NCI-H1048 (cell line): ENCODE results near the gene ACSL5.
"Not testable (repeated sequence)": the region's sequence is repeated elsewhere in the genome, so short reads cannot be mapped to it uniquely, and the experiment has no call there.

Experiments
- DNase-seq: peaks from one replicate; lab custom pipeline; 2025; lab: John Stamatoyannopoulos, UW

ACSL5 gene

GRCh38 chr10:112349521-112350085 lies 24.3 kb upstream of the ACSL5 start:
- DNase-seq = no peak

GRCh38 chr10:112351146-112351545 lies 22.8 kb upstream of the ACSL5 start:
- no peak for DNase-seq

GRCh38 chr10:112352044-112352443 lies 21.9 kb upstream of the ACSL5 start:
- no peak for DNase-seq

GRCh38 chr10:112353046-112353445 lies 20.9 kb upstream of the ACSL5 start:
- DNase-seq = no peak

DNA sequence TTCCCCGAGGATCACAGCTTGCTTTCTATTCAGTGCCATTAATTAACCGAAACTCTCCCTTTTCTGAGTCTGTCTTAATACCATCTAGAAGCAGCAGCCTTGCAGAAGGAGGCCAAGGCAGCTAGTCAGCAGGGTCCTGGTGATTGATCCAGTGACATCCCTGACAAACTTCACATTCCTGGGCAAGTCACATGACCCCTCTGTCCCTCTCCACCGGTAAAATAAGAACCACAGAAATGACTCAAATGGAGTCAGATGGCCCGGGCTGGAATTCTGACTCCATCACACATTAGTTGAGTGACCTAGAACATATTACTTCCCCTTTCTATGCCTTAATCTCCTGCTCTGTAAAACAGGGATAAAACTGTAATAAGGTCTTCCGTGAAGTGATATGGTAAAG lies 17.2 kb upstream of the ACSL5 start:
- no peak for DNase-seq

DNA sequence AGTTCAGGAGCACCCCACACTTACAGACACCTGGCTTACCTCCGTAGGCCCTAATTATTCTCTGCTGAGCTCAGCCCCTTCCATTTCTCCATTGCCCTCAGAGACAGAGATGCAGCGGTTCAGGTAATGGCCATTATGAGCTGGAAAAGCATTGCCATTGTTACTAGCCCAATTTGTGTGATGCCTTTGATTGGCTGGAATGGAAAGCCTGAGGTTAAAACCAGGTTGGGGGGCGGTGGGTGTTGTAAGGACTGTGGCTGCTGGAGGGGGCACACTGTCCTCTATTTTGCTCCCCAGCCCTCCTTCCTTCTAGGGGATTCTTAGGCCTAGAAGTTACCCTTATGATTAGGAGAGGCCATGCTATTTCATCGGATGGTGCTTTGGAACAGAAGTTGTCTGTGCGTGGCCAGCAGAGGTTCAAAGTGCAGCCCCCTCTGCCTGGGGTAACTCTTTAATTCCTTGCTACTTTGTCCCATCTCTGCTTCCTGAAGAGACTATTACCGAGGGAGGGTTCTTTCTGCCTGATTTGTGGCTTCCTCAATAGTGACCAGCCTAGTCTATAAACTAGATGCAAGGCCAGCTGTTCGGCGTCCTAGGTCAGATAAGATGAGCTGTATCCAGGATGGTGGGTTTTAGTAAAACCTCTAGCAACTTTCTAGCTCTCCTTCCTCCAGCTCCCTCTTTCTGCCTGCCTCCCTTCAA lies 14.2 kb upstream of the ACSL5 start:
- no peak for DNase-seq

GRCh38 chr10:112360308-112361270 lies 13.3 kb upstream of the ACSL5 start:
- no peak for DNase-seq

DNA sequence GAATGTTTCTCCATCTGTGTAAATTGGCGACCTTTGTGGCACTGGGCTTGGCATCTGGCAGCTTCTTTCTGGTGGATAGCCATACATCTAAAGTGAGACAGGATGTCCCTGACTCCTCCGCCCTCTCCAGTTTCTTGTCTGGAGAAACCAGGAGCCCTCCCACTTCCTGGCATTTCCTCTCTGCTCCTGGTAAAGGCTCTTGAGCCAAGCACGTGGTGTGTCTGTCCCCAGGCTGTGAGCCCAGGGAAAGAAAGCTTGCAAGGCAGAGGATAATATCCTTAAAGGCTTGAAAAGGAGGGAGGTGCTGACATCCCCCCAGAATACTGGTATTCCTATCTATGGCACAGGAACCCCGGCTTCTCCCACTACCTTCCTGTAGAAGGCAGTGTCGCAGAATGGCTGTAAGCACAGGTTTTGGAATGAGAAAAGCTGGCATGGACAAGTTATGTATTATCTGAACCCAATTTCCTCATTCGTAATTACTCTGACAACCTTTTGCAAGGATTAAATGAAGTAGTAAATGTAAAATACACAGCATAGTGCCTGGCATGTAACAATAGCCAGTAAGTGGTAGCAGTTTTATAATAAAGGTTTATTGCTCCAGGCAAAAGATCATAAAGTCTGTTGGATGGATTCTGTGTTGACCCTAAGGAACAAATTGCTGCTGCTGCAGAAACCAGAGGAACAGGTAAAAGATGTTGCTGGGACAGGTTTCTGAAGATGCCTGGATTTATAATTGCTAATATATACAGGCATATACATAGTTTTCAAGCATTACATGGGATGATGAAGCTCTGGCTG lies 11.8 kb upstream of the ACSL5 start:
- no peak for DNase-seq

DNA sequence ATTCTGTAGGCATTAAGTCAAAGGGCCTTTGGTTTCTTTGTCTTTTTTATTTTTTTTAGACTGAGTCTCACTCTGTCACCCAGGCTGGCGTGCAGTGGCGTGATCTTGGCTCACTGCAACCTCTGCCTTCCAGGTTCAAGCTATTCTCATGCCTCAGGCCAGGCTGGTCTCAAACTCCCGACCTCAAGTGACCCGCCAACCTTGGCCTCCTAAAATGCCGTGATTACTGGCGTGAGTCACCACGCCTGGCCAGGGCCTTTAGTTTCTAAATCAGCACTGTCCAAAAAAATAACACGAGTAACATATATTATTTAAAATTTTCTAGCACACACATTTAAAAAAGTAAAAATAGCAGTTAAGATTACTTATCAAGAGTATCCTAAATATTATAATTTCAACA lies 11.1 kb upstream of the ACSL5 start:
- no peak for DNase-seq

DNA sequence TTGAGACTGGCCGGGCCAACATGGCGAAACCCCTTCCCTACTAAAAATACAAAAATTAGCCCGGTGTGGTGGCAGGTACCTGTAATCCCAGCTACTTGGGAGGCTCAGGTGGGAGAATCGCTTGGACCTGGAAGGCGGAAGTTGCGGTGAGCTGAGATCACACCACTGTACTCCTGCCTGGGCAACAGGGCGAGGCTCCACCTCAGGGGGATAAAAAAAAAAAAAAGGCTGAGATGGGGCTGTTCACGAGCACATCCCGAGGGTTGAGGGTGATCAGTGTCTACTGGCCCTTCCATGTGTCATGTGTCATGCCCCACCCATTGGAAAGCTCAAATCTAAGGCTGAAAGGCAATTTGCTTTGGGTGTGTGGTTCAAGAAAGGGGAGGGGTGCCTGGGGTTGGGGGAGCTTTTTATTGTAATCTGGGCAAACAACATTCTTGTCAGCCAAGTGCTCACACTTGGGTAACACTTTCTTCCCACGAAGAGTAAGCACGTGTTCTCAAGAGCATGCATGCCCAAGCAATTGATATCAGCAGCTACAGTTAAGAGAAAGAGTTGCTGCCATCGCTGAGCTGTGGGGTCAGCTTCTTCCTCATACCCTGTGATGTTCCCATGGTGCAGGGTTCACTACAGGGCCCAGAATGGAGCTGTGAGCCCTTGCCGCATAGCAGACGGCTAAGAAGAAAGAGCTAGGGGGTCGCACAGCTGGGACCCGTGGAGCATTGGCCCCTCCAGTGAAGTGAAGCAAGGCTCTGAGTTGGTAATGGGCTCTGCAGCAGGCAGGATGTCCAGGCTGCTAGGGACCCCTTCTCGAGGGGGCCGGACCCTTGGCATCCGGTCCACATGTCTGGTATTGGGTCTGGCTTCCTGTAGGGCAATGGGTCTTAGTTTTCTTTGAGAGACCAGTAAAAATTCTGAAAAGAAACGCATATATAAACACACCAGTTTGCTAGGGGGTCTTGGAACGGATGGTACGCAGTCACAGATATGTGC lies 9.9 kb upstream of the ACSL5 start:
- no peak for DNase-seq

GRCh38 chr10:112365014-112365432 lies 8.9 kb upstream of the ACSL5 start:
- DNase-seq = no peak

DNA sequence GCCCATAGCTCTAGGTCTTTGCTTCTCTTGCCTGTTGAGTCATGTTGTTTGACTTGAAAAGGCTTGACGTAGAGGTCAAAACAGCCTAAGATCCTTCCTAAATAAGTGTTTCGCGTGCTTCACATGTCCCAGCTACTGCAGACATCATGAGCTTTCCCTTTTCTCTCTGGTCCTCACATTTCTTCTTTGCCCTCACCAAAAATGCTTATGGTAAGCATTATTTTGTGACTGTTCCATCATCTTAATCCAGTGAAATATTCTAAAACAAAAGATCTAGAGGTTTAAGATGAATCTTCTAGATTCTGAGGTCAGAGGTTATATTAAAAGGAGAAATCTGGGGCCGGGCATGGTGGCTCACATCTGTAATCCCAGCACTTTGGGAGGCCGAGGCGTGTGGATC lies 8.5 kb upstream of the ACSL5 start:
- DNase-seq = no peak

DNA sequence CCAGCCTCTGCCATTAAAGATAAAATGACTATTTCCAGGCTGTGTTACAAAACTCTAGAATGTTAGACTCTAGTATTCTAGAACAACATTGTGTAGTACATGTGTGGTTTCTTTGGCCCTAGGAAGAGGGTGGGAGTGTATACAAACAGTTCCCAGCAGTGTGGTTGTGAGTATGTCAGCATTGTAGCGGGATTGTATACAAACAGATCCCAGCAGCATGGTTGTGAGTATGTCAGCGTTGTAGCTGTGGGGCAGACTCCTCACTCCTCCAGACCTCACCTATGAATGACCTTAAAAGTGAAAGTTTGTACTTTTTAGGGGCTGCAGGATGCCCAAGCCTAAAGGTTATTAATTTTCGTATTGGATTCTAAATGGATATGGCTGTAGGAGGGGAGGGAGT lies 6.9 kb upstream of the ACSL5 start:
- no peak for DNase-seq

DNA sequence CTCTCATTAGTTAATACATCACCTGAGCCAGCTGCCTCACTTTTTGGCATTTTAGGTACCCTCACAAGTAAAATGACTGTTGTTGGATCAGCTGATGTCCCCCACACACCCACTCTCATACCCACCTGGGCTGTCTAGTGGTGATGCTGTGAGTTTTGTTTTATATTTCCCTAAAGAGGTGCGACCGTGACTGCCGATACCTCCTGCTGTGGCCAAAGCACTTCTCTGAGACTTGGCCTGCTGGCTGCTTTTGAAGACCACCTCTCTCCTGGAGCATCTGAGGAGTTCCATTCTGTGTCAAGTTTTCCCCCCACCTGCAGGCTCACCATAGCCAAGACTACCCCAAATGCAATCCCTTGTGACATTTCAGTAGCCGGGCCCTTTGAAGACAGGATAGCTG lies 6.4 kb upstream of the ACSL5 start:
- DNase-seq = no peak

GRCh38 chr10:112369495-112370423 lies 4.2 kb upstream of the ACSL5 start:
- no peak for DNase-seq

DNA sequence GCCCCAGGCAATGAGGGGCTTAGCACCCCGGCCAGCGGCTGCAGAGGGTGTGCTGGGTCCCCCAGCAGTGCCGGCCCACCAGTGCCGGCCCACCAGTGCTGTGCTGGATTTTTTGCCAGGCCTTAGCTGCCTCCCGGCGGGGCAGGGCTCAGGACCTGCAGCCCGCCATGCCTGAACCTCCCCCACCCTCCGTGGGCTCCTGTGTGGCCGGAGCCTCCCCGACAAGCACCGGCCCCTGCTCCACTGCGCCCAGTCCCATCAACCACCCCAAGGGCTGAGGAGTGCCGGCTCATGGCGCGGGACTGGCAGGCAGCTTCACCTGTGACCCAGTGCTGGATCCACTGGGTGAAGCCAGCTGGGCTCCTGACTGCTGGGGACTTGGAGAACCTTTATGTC lies 3.5 kb upstream of the ACSL5 start:
- no peak for DNase-seq

- DNase-seq = not testable (repeated sequence)
Measured at GRCh38 chr10:112371326-112371725, 2.6 kb upstream of the ACSL5 start.

DNA sequence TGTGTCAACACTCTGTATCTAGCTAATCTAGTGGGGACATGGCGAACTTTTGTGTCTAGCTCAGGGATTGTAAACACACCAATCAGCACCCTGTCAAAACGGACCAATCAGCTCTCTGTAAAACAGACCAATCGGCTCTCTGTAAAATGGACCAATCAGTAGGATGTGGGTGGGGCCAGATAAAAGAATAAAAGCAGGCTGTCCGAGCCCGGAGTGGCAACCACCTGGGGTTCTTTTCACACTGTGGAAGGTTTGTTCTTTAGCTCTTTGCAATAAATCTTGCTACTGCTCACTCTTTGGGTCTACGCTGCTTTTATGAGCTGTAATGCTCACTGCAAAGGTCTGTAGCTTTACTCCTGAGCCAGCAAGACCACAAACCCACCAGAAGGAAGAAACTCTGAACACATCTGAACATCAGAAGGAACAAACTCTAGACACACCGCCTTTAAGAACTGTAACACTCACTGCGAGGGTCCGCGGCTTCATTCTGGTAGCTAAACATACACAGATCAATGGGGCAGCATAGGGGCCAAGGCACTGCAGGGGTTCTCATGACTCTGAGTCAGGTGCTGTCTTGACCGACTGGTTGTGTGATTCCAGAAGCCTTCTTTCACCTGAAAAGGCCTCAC lies 1.6 kb upstream of the ACSL5 start:
- not testable (repeated sequence) for DNase-seq
